G401 (cell line): ENCODE results near the gene LMO3. TPM values are rescaled to one million over a fixed set of nuclear protein-coding genes. Genes with fewer than 3 reads are reported as not detected.

ENCODE experiments used
- DNase-seq: peaks from one replicate; pipeline ENCODE4 v3.0.0-alpha.2; 2015; ENCODE audit warnings: low spot score
- in situ Hi-C: cut with HindIII; loops from 2 replicates; pipeline ENCODE4 v1.10.0; 2016; ENCODE audit warnings: low sequenced_read_pairs, mixed read lengths
- total RNA-seq: library from RNA; depleted of rRNA; stranded (reverse); fragments of >200 nt; shearing (Covaris generic); gene quantifications from 2 replicates; pipeline ENCODE4 v1.2.3, GENCODE V29; 2014; rRNA removed

LMO3 gene
- total RNA-seq: not detected in 2 replicates

DNA sequence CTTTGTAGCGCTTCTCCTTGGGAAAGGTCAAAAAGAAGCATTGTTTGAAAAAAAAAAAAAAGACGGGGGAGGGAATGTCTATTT, at the start of gene LMO3:
Gene LMO3, minus strand, starts transcription at position 46 of the 84 bp plus-strand sequence. CDS start 5,302 bp downstream, outside the sequence.
- DNase-seq: no peak
- in situ Hi-C loops: no loop called here

- no peak for DNase-seq
- in situ Hi-C loops: no loop called here
Observed at GRCh38 chr12:16636435-16637055, 30.6 kb upstream of the LMO3 start.

- in situ Hi-C loops: no loop called here
- DNase-seq: no peak
Observed at GRCh38 chr12:16634786-16635185, 28.8 kb upstream of the LMO3 start.

GRCh38 chr12:16626991-16627390, 21.0 kb upstream of the LMO3 start:
- in situ Hi-C loops: no loop called here
- DNase-seq: no peak

DNA sequence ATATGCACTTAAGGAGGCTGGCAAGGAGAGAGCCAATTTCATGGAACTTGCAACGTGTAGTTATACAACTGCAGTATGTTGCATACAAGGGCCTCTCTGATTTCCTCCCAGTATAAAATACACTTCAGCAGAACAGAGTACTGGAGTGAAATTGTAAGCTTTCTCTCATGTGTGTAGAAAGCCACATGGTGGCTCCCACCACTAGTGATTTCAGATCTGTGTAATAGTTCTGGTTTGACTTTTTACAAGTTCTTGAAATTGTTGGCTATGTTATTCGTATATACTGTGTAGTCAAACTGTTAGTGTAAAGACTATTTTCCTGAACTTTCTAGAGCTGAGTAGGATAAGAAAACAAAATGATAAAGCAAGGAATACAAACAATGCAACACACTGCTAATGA, 16.4 kb upstream of the LMO3 start:
- in situ Hi-C loops: no loop called here
- no peak for DNase-seq

DNA sequence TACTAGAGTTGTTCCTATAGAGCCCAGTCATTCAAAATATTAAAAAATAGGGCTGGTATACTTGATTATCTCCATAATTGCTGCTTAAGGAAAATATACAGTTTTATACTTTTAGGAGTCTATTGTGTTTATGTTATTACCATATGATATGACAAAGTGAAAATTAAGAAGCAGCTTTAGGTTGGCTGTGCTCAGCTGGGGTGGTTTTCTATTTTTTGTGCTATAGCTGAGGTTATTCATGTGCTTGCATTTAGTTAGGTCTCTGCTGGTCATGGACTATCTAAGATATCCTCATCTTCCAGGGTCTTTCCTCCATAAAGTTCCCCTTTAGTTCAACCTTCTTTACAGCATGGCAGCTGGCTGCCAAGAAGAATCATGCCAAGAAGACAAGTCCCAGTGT, 13.6 kb upstream of the LMO3 start:
- in situ Hi-C loops: no loop called here
- no peak for DNase-seq

DNA sequence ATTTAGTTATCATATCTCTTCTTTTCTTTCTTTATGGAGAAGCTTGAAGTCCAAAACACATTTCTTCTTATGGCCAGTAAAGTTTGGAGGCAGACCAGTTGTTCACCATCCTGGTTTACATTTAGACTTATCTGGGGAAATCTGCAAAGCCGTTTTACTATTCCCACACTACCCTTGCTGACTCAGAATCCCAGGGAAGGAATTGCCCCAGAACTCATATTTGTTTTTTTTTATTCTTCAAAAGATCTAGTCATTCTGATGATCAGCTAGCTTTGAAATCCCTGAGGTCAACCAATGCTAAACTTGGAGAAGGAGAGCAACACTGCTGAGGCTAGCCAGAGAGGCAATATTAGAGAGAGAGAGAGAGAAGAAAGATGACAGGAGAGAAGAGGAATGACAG, 12.3 kb upstream of the LMO3 start:
- in situ Hi-C loops: no loop called here
- DNase-seq: no peak

DNA sequence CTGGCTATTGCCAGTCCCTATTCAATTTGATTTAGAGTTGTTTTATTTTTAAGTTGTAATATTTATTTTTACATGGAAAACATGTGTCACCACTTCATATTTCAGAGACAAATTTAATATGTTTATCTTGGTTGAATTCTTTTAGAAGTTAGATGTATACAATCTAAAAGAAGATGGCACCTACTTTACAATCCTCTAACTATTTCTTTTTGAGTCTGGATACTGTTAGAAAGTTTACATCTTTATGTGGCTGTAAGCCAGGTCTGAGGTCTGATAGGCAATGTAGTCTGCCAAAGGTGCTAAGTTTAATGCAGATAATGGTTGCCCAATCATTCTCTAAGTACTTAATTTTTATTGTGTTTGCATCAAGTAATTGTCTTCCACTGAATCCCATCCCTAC, 7.2 kb upstream of the LMO3 start:
- in situ Hi-C loops: no loop called here
- no peak for DNase-seq

GRCh38 chr12:16612647-16613046, 6.7 kb upstream of the LMO3 start:
- no peak for DNase-seq
- in situ Hi-C loops: no loop called here

- DNase-seq: no peak
- in situ Hi-C loops: no loop called here
Observed at GRCh38 chr12:16611146-16611545, 5.2 kb upstream of the LMO3 start.

- in situ Hi-C loops: no loop called here
- DNase-seq: no peak
Observed at GRCh38 chr12:16610743-16611142, 4.8 kb upstream of the LMO3 start.

- DNase-seq: no peak
- in situ Hi-C loops: no loop called here
Observed at GRCh38 chr12:16610001-16610585, 4.1 kb upstream of the LMO3 start.

GRCh38 chr12:16608946-16609539, 3.1 kb upstream of the LMO3 start:
- in situ Hi-C loops: no loop called here
- DNase-seq: no peak

DNA sequence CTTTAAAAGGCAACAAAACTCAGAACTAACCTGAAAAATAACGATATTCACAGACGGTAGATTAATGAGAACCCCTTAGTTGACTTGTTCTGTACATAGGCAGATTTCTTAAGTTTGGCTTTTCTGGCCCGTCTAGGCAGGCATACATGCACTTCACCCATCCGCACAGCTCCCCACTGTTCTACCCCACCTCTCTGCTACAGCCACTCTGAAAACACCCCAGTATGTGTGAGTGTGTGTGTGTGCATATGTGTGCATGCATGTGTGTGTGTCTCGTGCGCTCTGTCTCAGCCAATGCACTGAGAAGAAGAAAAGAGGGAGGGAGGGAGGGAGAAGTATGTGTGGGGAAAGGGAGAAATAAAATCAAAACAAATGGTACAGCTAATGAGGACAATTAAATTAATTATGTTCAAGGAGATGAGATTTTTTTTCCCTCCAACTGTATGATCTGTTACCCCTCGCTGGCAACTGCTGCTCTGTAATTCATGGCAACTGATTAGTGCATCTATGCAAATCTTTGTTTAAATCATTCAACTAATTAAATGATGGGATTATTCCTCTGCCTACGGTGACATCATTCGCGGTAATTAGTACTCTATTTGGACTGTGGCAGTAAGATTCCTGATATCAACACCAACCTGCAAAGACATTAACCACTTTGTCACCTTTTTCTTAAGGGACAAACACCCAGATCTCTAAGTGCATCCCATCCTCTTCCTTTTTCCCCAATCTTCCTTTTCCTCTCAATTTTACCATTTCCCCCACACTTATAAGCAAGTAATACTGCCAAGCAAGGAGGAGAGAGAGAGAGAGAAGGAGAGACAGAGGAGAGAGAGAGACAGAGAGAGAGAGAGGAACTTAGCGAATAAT, 2.2 kb upstream of the LMO3 start:
- in situ Hi-C loops: no loop called here

DNA sequence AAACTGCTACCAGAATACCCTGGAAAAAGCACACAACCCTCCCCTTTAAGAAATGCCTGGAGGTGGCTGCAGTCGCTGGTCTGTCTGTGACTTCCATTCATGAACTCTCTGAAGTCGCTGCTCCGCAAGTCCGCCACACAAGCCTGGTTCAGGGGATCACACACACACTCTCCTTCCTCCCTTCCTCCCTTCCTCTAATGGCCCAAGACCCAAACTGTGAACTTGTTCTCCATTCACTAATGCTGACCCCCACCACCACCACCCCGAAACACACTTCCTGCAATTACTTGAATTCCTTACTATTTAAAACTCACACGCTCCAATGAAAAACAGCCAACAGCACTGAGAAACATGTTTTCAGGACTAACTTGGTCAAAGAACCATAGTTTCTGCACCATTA, 1.0 kb upstream of the LMO3 start:
- in situ Hi-C loops: no loop called here
- no peak for DNase-seq

More for the DNA sequence above, 2.2 kb upstream of the LMO3 start:
- no peak for DNase-seq

GRCh38 chr12:16606201-16606849, 363 bp upstream of the LMO3 start:
- no peak for DNase-seq
- in situ Hi-C loops: no loop called here

DNA sequence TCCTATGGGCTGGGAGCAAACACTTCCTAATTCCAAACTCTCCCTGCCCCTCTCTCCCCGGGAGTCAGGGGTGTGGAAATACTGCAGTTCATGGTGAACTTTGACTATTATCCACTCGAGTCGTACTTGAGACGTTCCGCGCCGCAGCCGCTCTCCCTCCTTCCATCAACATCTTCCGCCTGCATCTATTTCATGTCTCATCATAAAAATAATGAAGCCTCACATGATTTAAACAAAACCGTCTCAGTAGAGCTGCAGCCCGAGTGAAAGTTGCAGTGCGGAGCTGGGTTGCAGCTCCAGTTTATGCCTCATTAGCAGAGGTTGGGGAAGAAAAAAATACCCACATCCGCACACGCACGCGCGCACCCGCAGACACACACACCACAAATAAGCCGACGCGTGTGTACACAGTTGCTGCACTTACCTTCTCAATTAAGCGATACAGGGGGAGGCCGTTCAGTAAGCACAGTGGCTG, 283 bp downstream of the LMO3 start:
- DNase-seq: no peak
- in situ Hi-C loops: no loop called here

GRCh38 chr12:16604596-16605252, 1.2 kb downstream of the LMO3 start:
- in situ Hi-C loops: no loop called here
- DNase-seq: no peak

- DNase-seq: no peak
- in situ Hi-C loops: no loop called here
Observed at GRCh38 chr12:16603916-16604575, 1.9 kb downstream of the LMO3 start.
